Kidney (tissue), 14 donors: ENCODE data around the gene RILPL1. TPM values are rescaled to one million over a fixed set of nuclear protein-coding genes. Genes with fewer than 3 reads are reported as not detected.

Experiments used
- DNase-seq, 5 donors: peaks; one replicate each; pipeline ENCODE4 v3.0.0-alpha.2; 2013 to 2020
- FAIRE-seq: peaks from 2 replicates; lab custom pipeline; 2012; peaks lifted over from hg19 to GRCh38; lab: Jason Lieb, UNC
- H3K27ac ChIP-seq, 2 donors: one replicate each; pipeline ENCODE4 v1.7.0; 2013; ENCODE audit warnings: low read depth in 2 of 2, low read length in 2 of 2, inconsistent platforms in 1 of 2
- H3K27me3 ChIP-seq: one replicate; pipeline ENCODE4 v1.7.1; 2013; ENCODE audit warnings: low read length, inconsistent platforms; ENCODE audit not compliant: control insufficient read depth, insufficient read depth
- H3K36me3 ChIP-seq, 3 donors: one replicate each; pipeline versions ENCODE4 v1.7.0 to v1.7.1; 2013; ENCODE audit warnings: low read length in 3 of 3, control low read depth in 1 of 3, inconsistent platforms in 1 of 3; ENCODE audit not compliant: insufficient read depth in 3 of 3, control insufficient read depth in 2 of 3
- H3K4me1 ChIP-seq, 3 donors: one replicate each; pipeline versions ENCODE4 v1.7.0 to v1.7.1; 2013; ENCODE audit warnings: low read length in 3 of 3, inconsistent platforms in 1 of 3, low read depth in 1 of 3; ENCODE audit not compliant: control insufficient read depth in 2 of 3, insufficient read depth in 2 of 3
- H3K4me3 ChIP-seq, 3 donors: one replicate each; pipeline versions ENCODE4 v1.7.0 to v1.8.1; 2013; ENCODE audit warnings: low read length in 3 of 3, control low read depth in 1 of 3, inconsistent platforms in 1 of 3
- H3K9ac ChIP-seq, 3 donors: one replicate each; pipeline versions ENCODE4 v1.7.0 to v1.7.1; 2013; ENCODE audit warnings: low read length in 3 of 3, control low read depth in 1 of 3, inconsistent platforms in 1 of 3
- H3K9me3 ChIP-seq, 3 donors: one replicate each; pipeline versions ENCODE4 v1.7.0 to v1.7.1; 2013; ENCODE audit warnings: low read length in 3 of 3, control low read depth in 1 of 3, inconsistent platforms in 1 of 3; ENCODE audit not compliant: control insufficient read depth in 2 of 3, insufficient read depth in 1 of 3
- CTCF ChIP-seq: IDR thresholded peaks from 3 replicates; pipeline ENCODE4 v1.5.1; 2012; ENCODE audit warnings: mild to moderate bottlenecking, moderate library complexity, borderline replicate concordance; ENCODE audit not compliant: insufficient read depth; ENCODE audit errors: extremely low read depth
- intact Hi-C: fragments of 100-400 bp; cut with DNase I; formaldehyde crosslinking; loops from one replicate; pipeline ENCODE4 v1.11.1; 2022
- polyA plus RNA-seq: library from polyadenylated mRNA; stranded (reverse); fragments of 350-450 nt; fragmentation: Illumina TruSeq; extraction: RNeasy Lipid Tissue Mini Kit (QIAGEN cat#74804); gene quantifications from one replicate; pipeline ENCODE4 v1.2.3, GENCODE V29; 2014; ENCODE audit warnings: low read depth, low replicate concordance; ENCODE audit not compliant: insufficient read depth
- total RNA-seq: library from RNA; stranded (reverse); fragmentation: NEBNext Ultra II Directional; extraction: Animal tissue kit (Norgen Biotek cat#: 25700); gene quantifications from one replicate; pipeline ENCODE4 v1.2.1, GENCODE V29; 2021
- donor health status: control.
- donor health status: control.
- donor health status: control.
- donor health status: control.
- donor health status: control.
- donor health status: DM: yes; HTN: yes; CAD: no.
- donor health status: Normal renal cell carcinoma (clear cell type).

Gene RILPL1
- total and polyA plus RNA-seq, 2 donors from 2014 or later = 14.1 to 19.0 TPM

DNA sequence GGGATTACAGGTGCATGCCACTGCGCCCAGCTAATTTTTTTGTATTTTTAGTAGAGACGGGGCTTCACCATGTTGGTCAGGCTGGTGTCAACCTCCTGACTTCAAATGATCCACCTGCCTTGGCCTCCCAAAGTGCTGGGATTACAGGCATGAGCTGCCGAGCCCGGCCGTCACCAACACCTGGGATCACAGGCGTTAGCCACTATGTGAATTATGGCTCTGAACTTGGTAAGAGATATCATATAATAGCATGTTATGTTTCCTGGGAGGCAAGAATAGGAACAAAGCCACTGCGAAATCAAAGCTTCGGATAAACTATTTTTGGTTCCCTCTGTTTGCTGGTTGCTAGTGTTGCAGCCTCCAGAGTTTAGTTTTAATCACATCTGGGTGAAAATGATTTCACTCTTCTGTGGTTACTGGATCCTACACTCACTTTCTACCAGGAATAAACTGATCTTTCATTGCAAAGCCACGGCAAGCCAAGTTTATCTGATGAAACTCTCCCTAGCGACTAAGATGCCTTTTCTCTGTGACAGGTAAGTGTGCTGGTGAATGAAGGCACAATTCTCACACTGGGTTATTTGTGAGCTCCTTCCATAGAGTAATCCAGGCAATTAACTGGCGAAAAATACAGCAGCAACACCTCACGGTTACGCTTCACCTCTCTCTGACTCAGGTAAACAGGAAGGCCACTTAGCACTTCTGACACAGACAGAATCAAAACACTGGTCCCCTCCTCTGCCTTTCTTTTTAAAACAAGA is 58.9 kb downstream of the RILPL1 start:
- intact Hi-C loops = no loop called here
- H3K27me3 ChIP-seq = no peaks in the 10 kb centered on the region
- no peak for FAIRE-seq
- H3K4me1 ChIP-seq = peaks cover 0 to 18% (median 13%) of the 10 kb centered on the region in 3 donors
- peak in 2 of 5 donors; percentile 78 to 85 for DNase-seq
- H3K4me3 ChIP-seq = no peak overlapping the region
- H3K9me3 ChIP-seq = no peaks in the 10 kb centered on the region
- no peak for TF ChIP-seq CTCF
- H3K27ac ChIP-seq = peak overlapping the region in 1 of 2 donors; percentile 38
- H3K36me3 ChIP-seq = peaks cover 7 to 17% (median 14%) of the 10 kb centered on the region in 3 donors
- no peak overlapping the region for H3K9ac ChIP-seq

GRCh38 chr12:123472438-123472849 is 61.1 kb downstream of the RILPL1 start:
- Histone ChIP-seq H3K9me3 (no peaks in the 10 kb centered on the region), H3K4me3 (no peak overlapping the region), H3K36me3 (peaks cover 7 to 17% (median 11%) of the 10 kb centered on the region in 3 donors), H3K27me3 (no peaks in the 10 kb centered on the region), H3K9ac (no peak overlapping the region), H3K27ac (no peak overlapping the region), H3K4me1 (peaks cover 0 to 18% (median 7%) of the 10 kb centered on the region in 3 donors)
- FAIRE-seq = no peak
- intact Hi-C loops = no loop called here
- no peak for DNase-seq
- no peak for TF ChIP-seq CTCF

DNA sequence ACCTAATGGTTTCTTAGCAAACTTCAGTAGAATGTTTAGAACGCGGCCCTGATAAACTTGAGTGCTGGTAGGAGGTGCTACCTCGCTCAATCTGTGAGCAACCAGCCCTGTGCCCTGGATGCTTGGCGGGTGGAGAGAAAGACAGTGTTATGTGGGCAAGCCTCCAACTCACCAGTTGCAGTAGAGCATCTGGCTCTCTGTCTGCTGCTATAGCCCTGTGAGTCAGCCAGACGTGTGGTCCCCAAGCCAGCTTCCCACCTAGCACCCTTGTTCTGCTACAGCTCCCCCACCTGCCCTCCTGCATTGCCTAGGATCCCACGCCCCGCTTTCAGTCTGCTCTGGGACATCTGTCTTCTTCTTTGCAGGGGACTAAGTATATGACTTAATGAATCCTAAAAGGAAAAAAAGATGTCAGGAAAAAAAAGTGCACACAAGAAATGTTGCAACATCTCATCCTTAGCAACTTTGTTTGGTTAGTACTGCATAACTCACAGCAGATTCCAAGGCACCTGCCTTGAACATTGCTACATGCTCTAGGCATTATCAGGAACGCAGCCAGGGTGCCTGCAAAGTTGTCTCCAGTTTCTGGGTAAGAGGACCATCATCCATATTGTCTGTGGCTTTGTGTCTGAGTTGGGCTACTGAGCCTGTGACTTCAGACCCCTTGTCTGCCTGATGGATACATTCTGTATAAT is 62.0 kb downstream of the RILPL1 start:
- FAIRE-seq (no peak), DNase-seq (no peak)
- H3K36me3 ChIP-seq = peaks cover 7 to 17% (median 10%) of the 10 kb centered on the region in 3 donors
- no peaks in the 10 kb centered on the region for H3K27me3 ChIP-seq
- H3K27ac ChIP-seq = no peak overlapping the region
- no peak for TF ChIP-seq CTCF
- no peak overlapping the region for H3K4me3 ChIP-seq
- peaks cover 0 to 18% (median 7%) of the 10 kb centered on the region in 3 donors for H3K4me1 ChIP-seq
- intact Hi-C loops = no loop called here
- H3K9me3 ChIP-seq = no peaks in the 10 kb centered on the region
- H3K9ac ChIP-seq = no peak overlapping the region
